ENCODE results near the gene ADISSP.

- TF ChIP-seq CTCF (conservative IDR thresholded peaks at IDR 0.05; ENCODE audit: low read depth, low read length), result peak; percentile 91
- TF ChIP-seq EZH2phosphoT487 (IDR thresholded peaks at IDR 0.05; ENCODE audit: borderline replicate concordance, low read length), result no peak
- no peak for TF ChIP-seq EZH2 (IDR thresholded peaks at IDR 0.05; ENCODE audit: low read length, unreplicated experiment)
Observed at GRCh38 chr20:3781153-3781910, 13.8 kb upstream of the ADISSP start, which contains the start of gene SPEF1.
